HepG2 (cell line): Measurements from ENCODE around the gene DST. TPM values are rescaled to one million over a fixed set of nuclear protein-coding genes. Genes with fewer than 3 reads are reported as not detected.
A peak's percentile ranks its signal among the peaks of the same experiment; 100 is the strongest.

Experiments
- ATAC-seq: fragments of 200-7000 bp; cut with Tn5 transposase; 3 replicates; pipeline ENCODE4 v1.9.1; 2020; ENCODE audit warnings: mild to moderate bottlenecking, moderate library complexity
- BruUV-seq: library from RNA; stranded (reverse); fragments of 400-500 nt; replicated peaks from 2 replicates; lab custom pipeline; 2021; lab: Mats Ljungman, UMichigan
- CTCF ChIA-PET: fragments of 300-600 bp; formaldehyde crosslinking; extraction: SDS; loops from one replicate; lab custom pipeline; 2021; ENCODE audit warnings: low total read pairs, inconsistent platforms, low intra/inter-chr PET ratio; lab: Yijun Ruan, JAX
- POLR2A ChIA-PET: fragments of 350-600 bp; sonication (Branson Sonifier 250); formaldehyde crosslinking; loops from one replicate; lab custom pipeline; 2020; ENCODE audit warnings: antibody characterized with exemption, inconsistent platforms; lab: Yijun Ruan, JAX
- DNase-seq: peaks from one replicate; pipeline ENCODE4 v3.0.0-alpha.2; 2015; ENCODE audit warnings: low spot score
- FAIRE-seq: peaks from 3 replicates; lab custom pipeline; 2011; peaks lifted over from hg19 to GRCh38; lab: Jason Lieb, UNC
- H2AFZ ChIP-seq: one replicate; pipeline ENCODE4 v1.6.1; 2011; ENCODE audit warnings: low read length, inconsistent platforms
- H3K27ac ChIP-seq: fragments of 300-600 bp; 3 replicates; pipeline ENCODE4 v1.8.0; 2011; ENCODE audit warnings: mixed run types, mild to moderate bottlenecking, mixed read lengths, low read length, inconsistent platforms; ENCODE audit not compliant: insufficient read depth; ENCODE audit errors: extremely low read length
- H3K27me3 ChIP-seq, 2 experiments: fragments of 200-600 bp in 1 of 2; 2 replicates in 1 of 2; 3 replicates in 1 of 2; pipeline versions ENCODE4 v1.6.0 to v1.8.0; 2011; ENCODE audit warnings: low read length in 2 of 2, mild to moderate bottlenecking in 2 of 2, moderate library complexity in 2 of 2, inconsistent platforms in 1 of 2; ENCODE audit not compliant: insufficient read depth in 2 of 2, control insufficient read depth in 1 of 2
- H3K36me3 ChIP-seq, 2 experiments: fragments of 200-600 bp in 1 of 2; replicated peaks in 1 of 2; 2 replicates in 1 of 2; 3 replicates in 1 of 2; pipeline versions ENCODE4 v1.5.1 to v1.8.0; 2011; ENCODE audit warnings: low read length in 2 of 2, inconsistent platforms in 1 of 2; ENCODE audit not compliant: insufficient read depth in 2 of 2, control insufficient read depth in 1 of 2
- H3K4me1 ChIP-seq: 2 replicates; pipeline ENCODE4 v1.5.1; 2012; ENCODE audit warnings: low read length, inconsistent platforms; ENCODE audit not compliant: insufficient read depth
- H3K4me2 ChIP-seq: 2 replicates; pipeline ENCODE4 v1.6.0; 2011; ENCODE audit warnings: low read depth, low read length, inconsistent platforms
- H3K4me3 ChIP-seq, 3 experiments: fragments of 200-600 bp in 1 of 3; sonication (generic), shearing (Covaris generic) in 1 of 3; replicated peaks in 1 of 3; 2 replicates each; pipeline ENCODE4 v1.5.1; 2011 to 2016; ENCODE audit warnings: low read length in 3 of 3, inconsistent platforms in 2 of 3, low read depth in 2 of 3, mild to moderate bottlenecking in 2 of 3, control low read depth in 1 of 3, mixed read lengths in 1 of 3; ENCODE audit not compliant: insufficient read depth in 1 of 3
- H3K79me2 ChIP-seq: one replicate; pipeline ENCODE4 v1.6.1; 2011; ENCODE audit warnings: low read length, inconsistent platforms; ENCODE audit not compliant: insufficient read depth
- H3K9ac ChIP-seq: 2 replicates; pipeline ENCODE4 v1.6.0; 2011; ENCODE audit warnings: mild to moderate bottlenecking, low read depth, low read length, inconsistent platforms; ENCODE audit not compliant: insufficient read depth
- H3K9me3 ChIP-seq: 2 replicates; pipeline ENCODE4 v1.5.1; 2012; ENCODE audit warnings: mild to moderate bottlenecking, low read length
- H4K20me1 ChIP-seq: 2 replicates; pipeline ENCODE4 v1.6.0; 2011; ENCODE audit warnings: inconsistent platforms, mild to moderate bottlenecking, low read length, moderate library complexity; ENCODE audit not compliant: insufficient read depth
- MAFK ChIP-seq, 2 experiments: IDR thresholded peaks in 1 of 2; conservative IDR thresholded peaks in 1 of 2; 2 replicates each; pipeline ENCODE4 v1.6.1; 2011; ENCODE audit warnings: improper control_type of control experiment in 2 of 2, low read length in 2 of 2
- MTA1 ChIP-seq: sonication (generic); formaldehyde crosslinking; IDR thresholded peaks from 2 replicates; pipeline ENCODE4 v1.4.0; 2020; ENCODE audit warnings: missing genetic modification reagents, mild to moderate bottlenecking, borderline replicate concordance
- NFIC ChIP-seq: IDR thresholded peaks from 2 replicates; pipeline ENCODE4 v1.6.1; 2012; ENCODE audit warnings: mild to moderate bottlenecking, low read length, inconsistent platforms
- PHF20 ChIP-seq: sonication (generic); formaldehyde crosslinking; IDR thresholded peaks from 2 replicates; pipeline ENCODE4 v1.5.0; 2020; ENCODE audit warnings: mild to moderate bottlenecking, missing genetic modification reagents
- PLRG1 ChIP-seq: fragments of 450-650 bp; conservative IDR thresholded peaks from 2 replicates; pipeline ENCODE4 v1.6.1; 2016
- RAD21 ChIP-seq: fragments of 450-650 bp; formaldehyde crosslinking; IDR thresholded peaks from 2 replicates; pipeline ENCODE4 v1.5.0; 2020; ENCODE audit warnings: mild to moderate bottlenecking
- TBX2 ChIP-seq: sonication (generic); formaldehyde crosslinking; IDR thresholded peaks from 2 replicates; pipeline ENCODE4 v1.5.0; 2020; ENCODE audit warnings: missing genetic modification reagents, mild to moderate bottlenecking, borderline replicate concordance
- TMF1 ChIP-seq: sonication (generic); formaldehyde crosslinking; IDR thresholded peaks from 2 replicates; pipeline ENCODE4 v1.8.1; 2022; ENCODE audit warnings: low read depth, missing genetic modification reagents
- TRAFD1 ChIP-seq: sonication (generic); formaldehyde crosslinking; IDR thresholded peaks from 2 replicates; pipeline ENCODE4 v1.5.1; 2020; ENCODE audit warnings: missing genetic modification reagents, mild to moderate bottlenecking, borderline replicate concordance
- ZBTB46 ChIP-seq: sonication (generic); formaldehyde crosslinking; IDR thresholded peaks from 2 replicates; pipeline ENCODE4 v1.4.0; 2020; ENCODE audit warnings: mild to moderate bottlenecking, missing genetic modification reagents, borderline replicate concordance
- ZFP1 ChIP-seq: IDR thresholded peaks from 2 replicates; pipeline ENCODE4 v1.6.1; 2016
- ZNF160 ChIP-seq: sonication (generic); formaldehyde crosslinking; IDR thresholded peaks from 2 replicates; pipeline ENCODE4 v1.8.0; 2022; ENCODE audit warnings: mild to moderate bottlenecking, inconsistent platforms, missing genetic modification reagents
- ZNF343 ChIP-seq: sonication (generic); formaldehyde crosslinking; IDR thresholded peaks from 2 replicates; pipeline ENCODE4 v1.4.0; 2020; ENCODE audit warnings: mild to moderate bottlenecking, missing genetic modification reagents
- ZNF557 ChIP-seq: sonication (generic); formaldehyde crosslinking; IDR thresholded peaks from 2 replicates; pipeline ENCODE4 v1.4.0; 2020; ENCODE audit warnings: missing genetic modification reagents
- ZNF567 ChIP-seq: sonication (generic); formaldehyde crosslinking; IDR thresholded peaks from 2 replicates; pipeline ENCODE4 v1.8.1; 2023; ENCODE audit warnings: mild to moderate bottlenecking, missing genetic modification reagents, borderline replicate concordance
- ZNF572 ChIP-seq: sonication (generic); formaldehyde crosslinking; IDR thresholded peaks from 2 replicates; pipeline ENCODE4 v1.5.1; 2020; ENCODE audit warnings: mild to moderate bottlenecking, missing genetic modification reagents
- ZNF646 ChIP-seq: sonication (generic); formaldehyde crosslinking; IDR thresholded peaks from 2 replicates; pipeline ENCODE4 v1.9.0; 2021; ENCODE audit warnings: mild to moderate bottlenecking, missing genetic modification reagents
- ZNF772 ChIP-seq: sonication (generic); formaldehyde crosslinking; IDR thresholded peaks from 2 replicates; pipeline ENCODE4 v1.5.0; 2020; ENCODE audit warnings: mild to moderate bottlenecking, missing genetic modification reagents
- WGBS: methylation state at CpG from one replicate; pipeline ENCODE4 v1.1.6; 2017; ENCODE audit warnings: low lambda C conversion rate; 5-methylcytosine and 5-hydroxymethylcytosine counted together
- in situ Hi-C: cut with HindIII; loops from 2 replicates; pipeline ENCODE4 v1.10.0; 2017; ENCODE audit warnings: low pct_unique_long_range_greater_than_20kb; ENCODE audit not compliant: extremely low pct_ligation_motif_present
- intact Hi-C: fragments of 100-400 bp; cut with micrococcal nuclease; formaldehyde crosslinking; loops from one replicate; pipeline ENCODE4 v1.10.0; 2022; ENCODE audit not compliant: unreplicated experiment
- polyA plus RNA-seq, 8 experiments: library from polyadenylated mRNA; depleted of rRNA in 3 of 8; stranded (reverse) in 7 of 8; unstranded in 1 of 8; fragments of >200 nt; fragmentation: Illumina TruSeq in 4 of 8; extraction: Trizol in 4 of 8; gene quantifications; 2 replicates each; pipeline versions ENCODE4 v1.2.1 to v1.2.3, GENCODE V29; 2011 to 2016; ENCODE audit warnings: low read depth in 4 of 8, missing spikeins in 1 of 8, mixed read lengths in 1 of 8; ENCODE audit not compliant: insufficient read depth in 1 of 8
- total RNA-seq, 5 experiments: library from RNA; depleted of rRNA; stranded (reverse); fragments of >200 nt; fragmentation: Illumina TruSeq; extraction: Trizol; gene quantifications; 2 replicates each; pipeline ENCODE4 v1.2.3, GENCODE V29; 2016; ENCODE audit warnings: low read depth in 1 of 5

DST gene
- total and polyA plus RNA-seq, 2 of the 13 experiments (the other 11 are each of a cell fraction or from before 2014, with no cell fraction given): 64.4 to 89.0 TPM

GRCh38 chr6:56664029-56664428 lies 21.3 kb upstream of the DST start:
- in situ Hi-C loops (no loop called here), intact Hi-C loops (no loop called here)
- Histone ChIP-seq H3K9me3 (no peaks in the 10 kb centered on the region), H3K4me1 (peaks cover 20% of the 10 kb centered on the region), H3K4me3 (no peak overlapping the region), H3K4me2 (no peak overlapping the region), H3K27ac (no peak overlapping the region), H3K36me3 (no peaks in the 10 kb centered on the region; a peak in 1 of 5 replicates), H2AFZ (no peak overlapping the region), H3K9ac (no peak overlapping the region), H3K79me2 (no peaks in the 10 kb centered on the region), H3K27me3 (no peaks in the 10 kb centered on the region), H4K20me1 (no peaks in the 10 kb centered on the region)
- BruUV-seq: no TSS peak
- ATAC-seq: peak; percentile 64
- POLR2A ChIA-PET: no interaction called here
- FAIRE-seq: no peak
- DNase-seq: peak; percentile 32
- CTCF ChIA-PET: no interaction called here
- 95% methylated on average over 1 of the region's 1 CpG for WGBS
- TF ChIP-seq NFIC (no peak), ZNF772 (CRISPR knock-in tag) (no peak), RAD21 (no peak), ZNF646 (CRISPR knock-in tag) (no peak), MAFK (conservative IDR thresholded peaks at IDR 0.05 in 1 of 2, IDR thresholded peaks at IDR 0.05 in 1 of 2; ENCODE audit: low read length in 2 of 2) (no peak), ZNF557 (CRISPR knock-in tag) (no peak), ZFP1 (CRISPR knock-in tag) (no peak), ZBTB46 (CRISPR knock-in tag) (no peak), TRAFD1 (CRISPR knock-in tag) (no peak), ZNF572 (CRISPR knock-in tag) (no peak), ZNF567 (CRISPR knock-in tag) (no peak), TMF1 (no peak), ZNF160 (CRISPR knock-in tag) (no peak), ZNF343 (CRISPR knock-in tag) (no peak), MTA1 (CRISPR knock-in tag) (no peak), PLRG1 (no peak), PHF20 (no peak), TBX2 (no peak)
